Fibroblast of lung (primary cell): ENCODE measurements around the gene NCBP2. TPM values are rescaled to one million over a fixed set of nuclear protein-coding genes. Genes with fewer than 3 reads are reported as not detected.

Experiments used
- DNase-seq, 2 donors: peaks; one replicate each; pipeline versions ENCODE4 v3.0.0 to v3.0.0-alpha.2; 2010; ENCODE audit warnings: low read depth in 2 of 2
- H2AFZ ChIP-seq: 2 replicates; pipeline ENCODE4 v1.5.1; 2012; ENCODE audit warnings: low read length, control low read depth, inconsistent platforms
- H3K27ac ChIP-seq: 2 replicates; pipeline ENCODE4 v1.5.1; 2011; ENCODE audit warnings: low read length, control low read depth; ENCODE audit not compliant: insufficient read depth
- H3K27me3 ChIP-seq: 2 replicates; pipeline ENCODE4 v1.5.1; 2011; ENCODE audit warnings: mild to moderate bottlenecking, low read length; ENCODE audit not compliant: control insufficient read depth, insufficient read depth
- H3K36me3 ChIP-seq: 2 replicates; pipeline ENCODE4 v1.5.1; 2011; ENCODE audit warnings: low read length; ENCODE audit not compliant: control insufficient read depth, insufficient read depth
- H3K4me1 ChIP-seq: 2 replicates; pipeline ENCODE4 v1.5.1; 2011; ENCODE audit warnings: low read length; ENCODE audit not compliant: control insufficient read depth, insufficient read depth; ENCODE audit errors: extremely low read depth
- H3K4me2 ChIP-seq: 2 replicates; pipeline ENCODE4 v1.5.1; 2011; ENCODE audit warnings: low read length, control low read depth; ENCODE audit not compliant: insufficient read depth; ENCODE audit errors: extremely low read depth
- H3K4me3 ChIP-seq, 4 experiments: fragments of 200-600 bp in 1 of 4; sonication (generic) in 1 of 4; replicated peaks in 1 of 4; 2 replicates each; pipeline ENCODE4 v1.5.1; 2011 to 2016; ENCODE audit warnings: low read length in 4 of 4, low read depth in 3 of 4, mild to moderate bottlenecking in 3 of 4, control low read depth in 2 of 4, inconsistent platforms in 1 of 4, mixed read lengths in 1 of 4; ENCODE audit not compliant: insufficient read depth in 1 of 4; ENCODE audit errors: control extremely low read depth in 1 of 4
- H3K79me2 ChIP-seq: 2 replicates; pipeline ENCODE4 v1.5.1; 2012; ENCODE audit warnings: mild to moderate bottlenecking, low read length, inconsistent platforms; ENCODE audit not compliant: control insufficient read depth, insufficient read depth
- H3K9ac ChIP-seq: 2 replicates; pipeline ENCODE4 v1.5.1; 2011; ENCODE audit warnings: mild to moderate bottlenecking, low read length, control low read depth; ENCODE audit not compliant: insufficient read depth
- H3K9me3 ChIP-seq: 2 replicates; pipeline ENCODE4 v1.5.1; 2012; ENCODE audit warnings: low read depth, low read length; ENCODE audit not compliant: control insufficient read depth, insufficient read depth
- H4K20me1 ChIP-seq: 2 replicates; pipeline ENCODE4 v1.5.1; 2011; ENCODE audit warnings: low read length; ENCODE audit not compliant: control insufficient read depth, insufficient read depth; ENCODE audit errors: extremely low read depth
- EZH2 ChIP-seq: IDR thresholded peaks from 2 replicates; pipeline ENCODE4 v1.5.1; 2012; ENCODE audit warnings: low read length, control low read depth, mild to moderate bottlenecking; ENCODE audit errors: missing control alignments
- polyA plus RNA-seq, 2 donors: library from polyadenylated mRNA; depleted of rRNA in 1 of 2; stranded (reverse) in 1 of 2; unstranded in 1 of 2; fragments of >200 nt; gene quantifications; 2 replicates each; pipeline ENCODE4 v1.2.1, GENCODE V29; 2011 to 2012; ENCODE audit warnings: missing spikeins in 1 of 2
- total RNA-seq: library from RNA; depleted of rRNA; stranded (reverse); fragments of >200 nt; gene quantifications from 2 replicates; pipeline ENCODE4 v1.2.1, GENCODE V29; 2014
- TF ChIP-seq, protein P1 (sequence below), 2 donors: IDR thresholded peaks in 1 of 2; conservative IDR thresholded peaks in 1 of 2; 1 replicate in 1 of 2; 2 replicates in 1 of 2; pipeline ENCODE4 v1.5.1; 2011 to 2012; ENCODE audit warnings: low read length in 2 of 2, control low read depth in 1 of 2, inconsistent platforms in 1 of 2, low read depth in 1 of 2, mild to moderate bottlenecking in 1 of 2

NCBP2 gene
- total and polyA plus RNA-seq, 2 donors (not counting 1 experiment from before 2014, with no cell fraction given), result 65.2 to 85.9 TPM

- Histone ChIP-seq H3K4me2 (no peak overlapping the region), H3K36me3 (peaks cover 2% of the 10 kb centered on the region), H2AFZ (no peak overlapping the region), H3K9me3 (no peaks in the 10 kb centered on the region), H3K9ac (no peak overlapping the region), H3K4me3 (no peak overlapping the region), H4K20me1 (no peaks in the 10 kb centered on the region), H3K27me3 (no peaks in the 10 kb centered on the region), H3K4me1 (no peaks in the 10 kb centered on the region), H3K79me2 (no peaks in the 10 kb centered on the region), H3K27ac (no peak overlapping the region)
- DNase-seq, result no peak
- TF ChIP-seq, protein P1, sequence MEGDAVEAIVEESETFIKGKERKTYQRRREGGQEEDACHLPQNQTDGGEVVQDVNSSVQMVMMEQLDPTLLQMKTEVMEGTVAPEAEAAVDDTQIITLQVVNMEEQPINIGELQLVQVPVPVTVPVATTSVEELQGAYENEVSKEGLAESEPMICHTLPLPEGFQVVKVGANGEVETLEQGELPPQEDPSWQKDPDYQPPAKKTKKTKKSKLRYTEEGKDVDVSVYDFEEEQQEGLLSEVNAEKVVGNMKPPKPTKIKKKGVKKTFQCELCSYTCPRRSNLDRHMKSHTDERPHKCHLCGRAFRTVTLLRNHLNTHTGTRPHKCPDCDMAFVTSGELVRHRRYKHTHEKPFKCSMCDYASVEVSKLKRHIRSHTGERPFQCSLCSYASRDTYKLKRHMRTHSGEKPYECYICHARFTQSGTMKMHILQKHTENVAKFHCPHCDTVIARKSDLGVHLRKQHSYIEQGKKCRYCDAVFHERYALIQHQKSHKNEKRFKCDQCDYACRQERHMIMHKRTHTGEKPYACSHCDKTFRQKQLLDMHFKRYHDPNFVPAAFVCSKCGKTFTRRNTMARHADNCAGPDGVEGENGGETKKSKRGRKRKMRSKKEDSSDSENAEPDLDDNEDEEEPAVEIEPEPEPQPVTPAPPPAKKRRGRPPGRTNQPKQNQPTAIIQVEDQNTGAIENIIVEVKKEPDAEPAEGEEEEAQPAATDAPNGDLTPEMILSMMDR (conservative IDR thresholded peaks at IDR 0.05 in 1 of 2, IDR thresholded peaks at IDR 0.05 in 1 of 2; ENCODE audit: low read depth in 1 of 2, low read length in 2 of 2), result no peak
- no peak for TF ChIP-seq EZH2
These were observed 27.0 kb downstream of the NCBP2 start for GRCh38 chr3:196915375-196915774.

DNA sequence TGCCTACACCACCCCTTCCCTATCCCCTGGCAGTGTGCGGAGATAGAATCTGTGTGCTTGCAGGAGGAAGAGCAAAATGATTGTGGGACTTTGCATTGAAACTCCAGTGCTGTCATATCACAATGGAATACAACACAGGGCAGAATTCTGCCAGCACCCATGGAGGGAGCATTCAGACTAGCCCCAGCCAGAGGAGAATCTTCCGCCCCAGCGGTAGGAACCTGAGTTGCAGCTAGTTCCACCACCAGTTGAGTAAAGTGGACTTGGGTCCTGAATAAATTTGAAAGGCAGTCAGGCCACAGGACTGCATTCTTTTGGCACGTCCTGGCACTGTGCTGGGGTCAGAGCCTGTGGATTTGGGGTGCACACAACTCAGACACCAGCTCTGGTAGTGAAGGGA, 27.5 kb downstream of the NCBP2 start:
- peaks cover 2% of the 10 kb centered on the region for H3K36me3 ChIP-seq
- no peaks in the 10 kb centered on the region for H4K20me1 ChIP-seq
- DNase-seq, result no peak
- TF ChIP-seq, protein P1 (conservative IDR thresholded peaks at IDR 0.05 in 1 of 2, IDR thresholded peaks at IDR 0.05 in 1 of 2; ENCODE audit: low read depth in 1 of 2, low read length in 2 of 2), result no peak
- no peak for TF ChIP-seq EZH2
- no peak overlapping the region for H3K9ac ChIP-seq
- no peak overlapping the region for H2AFZ ChIP-seq
- H3K4me3 ChIP-seq, result no peak overlapping the region
- no peak overlapping the region for H3K27ac ChIP-seq
- no peaks in the 10 kb centered on the region for H3K9me3 ChIP-seq
- no peaks in the 10 kb centered on the region for H3K79me2 ChIP-seq
- H3K27me3 ChIP-seq, result no peaks in the 10 kb centered on the region
- no peak overlapping the region for H3K4me2 ChIP-seq
- no peaks in the 10 kb centered on the region for H3K4me1 ChIP-seq

GRCh38 chr3:196903740-196904139, 38.6 kb downstream of the NCBP2 start:
- TF ChIP-seq, protein P1 (conservative IDR thresholded peaks at IDR 0.05 in 1 of 2, IDR thresholded peaks at IDR 0.05 in 1 of 2; ENCODE audit: low read depth in 1 of 2, low read length in 2 of 2), result no peak
- no peak for TF ChIP-seq EZH2
- no peaks in the 10 kb centered on the region for H3K27me3 ChIP-seq
- H3K4me1 ChIP-seq, result no peaks in the 10 kb centered on the region
- H3K9ac ChIP-seq, result no peak overlapping the region
- peaks cover 9% of the 10 kb centered on the region for H3K36me3 ChIP-seq
- H4K20me1 ChIP-seq, result no peaks in the 10 kb centered on the region
- no peak overlapping the region for H3K27ac ChIP-seq
- H3K79me2 ChIP-seq, result no peaks in the 10 kb centered on the region
- no peak overlapping the region for H3K4me3 ChIP-seq
- H2AFZ ChIP-seq, result no peak overlapping the region
- no peak overlapping the region for H3K4me2 ChIP-seq
- no peak for DNase-seq
- no peaks in the 10 kb centered on the region for H3K9me3 ChIP-seq
